Mesenchymal stem cell (in vitro differentiated cells and primary cell): Measurements from ENCODE around the gene C16orf95.
A peak's percentile ranks its signal among the peaks of the same experiment; 100 is the strongest.

Experiments used
- DNase-seq: peaks from one replicate; pipeline ENCODE4 v3.0.0-alpha.2; 2013
- H2AFZ ChIP-seq: one replicate; pipeline ENCODE4 v1.6.1; 2013; ENCODE audit warnings: low read depth, mild to moderate bottlenecking, control low read depth, inconsistent platforms, low read length, moderate library complexity
- H2AK5ac ChIP-seq: 2 replicates; pipeline ENCODE4 v1.6.1; 2013; ENCODE audit warnings: low read length, moderate library complexity, mild to moderate bottlenecking, inconsistent platforms; ENCODE audit not compliant: severe bottlenecking
- H2BK120ac ChIP-seq: one replicate; pipeline ENCODE4 v1.6.1; 2013; ENCODE audit warnings: low read depth, mild to moderate bottlenecking, inconsistent platforms, low read length, moderate library complexity
- H2BK12ac ChIP-seq, 2 experiments: one replicate each; pipeline ENCODE4 v1.6.1; 2013; ENCODE audit warnings: inconsistent platforms in 2 of 2, low read length in 2 of 2, mild to moderate bottlenecking in 2 of 2, moderate library complexity in 2 of 2, control low read depth in 1 of 2
- H2BK15ac ChIP-seq: one replicate; pipeline ENCODE4 v1.6.1; 2013; ENCODE audit warnings: mild to moderate bottlenecking, low read depth, inconsistent platforms; ENCODE audit not compliant: poor library complexity, severe bottlenecking
- H2BK5ac ChIP-seq: 2 replicates; pipeline ENCODE4 v1.6.1; 2013; ENCODE audit warnings: low read depth, mild to moderate bottlenecking, low read length, control low read depth, inconsistent platforms; ENCODE audit not compliant: poor library complexity, severe bottlenecking
- H3K14ac ChIP-seq, 2 experiments: one replicate each; pipeline ENCODE4 v1.6.1; 2013; ENCODE audit warnings: inconsistent platforms in 2 of 2, low read length in 2 of 2, control low read depth in 1 of 2, mild to moderate bottlenecking in 1 of 2, moderate library complexity in 1 of 2
- H3K18ac ChIP-seq, 2 experiments: one replicate each; pipeline ENCODE4 v1.6.1; 2013; ENCODE audit warnings: inconsistent platforms in 2 of 2, low read length in 2 of 2, control low read depth in 1 of 2, low read depth in 1 of 2, mild to moderate bottlenecking in 1 of 2
- H3K23ac ChIP-seq, 2 experiments: one replicate each; pipeline ENCODE4 v1.6.1; 2013; ENCODE audit warnings: inconsistent platforms in 2 of 2, low read length in 2 of 2, mild to moderate bottlenecking in 2 of 2, moderate library complexity in 2 of 2, control low read depth in 1 of 2
- H3K27ac ChIP-seq: 2 replicates; pipeline ENCODE4 v1.5.1; 2013; ENCODE audit warnings: mild to moderate bottlenecking, moderate library complexity, low read length, control low read depth, inconsistent platforms; ENCODE audit not compliant: poor library complexity, severe bottlenecking
- H3K27me3 ChIP-seq, 2 experiments: 2 replicates each; pipeline versions ENCODE4 v1.6.1 to v1.7.0; 2013; ENCODE audit warnings: low read length in 2 of 2, mild to moderate bottlenecking in 2 of 2, moderate library complexity in 2 of 2, control low read depth in 1 of 2, inconsistent platforms in 1 of 2; ENCODE audit not compliant: control insufficient read depth in 1 of 2, insufficient read depth in 1 of 2
- H3K36me3 ChIP-seq, 2 experiments: 2 replicates each; pipeline versions ENCODE4 v1.6.1 to v1.7.0; 2013; ENCODE audit warnings: low read length in 2 of 2, control low read depth in 1 of 2, inconsistent platforms in 1 of 2, low read depth in 1 of 2, mild to moderate bottlenecking in 1 of 2; ENCODE audit not compliant: insufficient read depth in 2 of 2, control insufficient read depth in 1 of 2
- H3K4ac ChIP-seq, 2 experiments: one replicate each; pipeline ENCODE4 v1.6.1; 2013; ENCODE audit warnings: inconsistent platforms in 2 of 2, low read length in 2 of 2, mild to moderate bottlenecking in 2 of 2, moderate library complexity in 2 of 2, control low read depth in 1 of 2, low read depth in 1 of 2
- H3K4me1 ChIP-seq: 2 replicates; pipeline ENCODE4 v1.6.1; 2013; ENCODE audit warnings: low read depth, low read length, control low read depth; ENCODE audit not compliant: control insufficient read depth, insufficient read depth
- H3K4me2 ChIP-seq: 2 replicates; pipeline ENCODE4 v1.6.1; 2013; ENCODE audit warnings: low read length, mild to moderate bottlenecking, inconsistent platforms; ENCODE audit not compliant: poor library complexity, severe bottlenecking
- H3K4me3 ChIP-seq, 2 experiments: 2 replicates each; pipeline versions ENCODE4 v1.5.1 to v1.7.0; 2013; ENCODE audit warnings: low read length in 2 of 2, mild to moderate bottlenecking in 2 of 2, control low read depth in 1 of 2, low read depth in 1 of 2; ENCODE audit not compliant: insufficient read depth in 1 of 2
- H3K79me1 ChIP-seq: replicated peaks from 2 replicates; pipeline ENCODE4 v1.6.1; 2013; ENCODE audit warnings: mild to moderate bottlenecking, control low read depth, low read length, inconsistent platforms; ENCODE audit not compliant: poor library complexity, severe bottlenecking
- H3K9ac ChIP-seq: 2 replicates; pipeline ENCODE4 v1.7.0; 2013; ENCODE audit warnings: mild to moderate bottlenecking, low read length, moderate library complexity
- H3K9me3 ChIP-seq: 2 replicates; pipeline ENCODE4 v1.7.0; 2013; ENCODE audit warnings: mild to moderate bottlenecking, low read length; ENCODE audit not compliant: control insufficient read depth
- H4K8ac ChIP-seq: one replicate; pipeline ENCODE4 v1.6.1; 2013; ENCODE audit warnings: inconsistent platforms, mild to moderate bottlenecking, low read length, moderate library complexity
- H4K91ac ChIP-seq: one replicate; pipeline ENCODE4 v1.6.1; 2013; ENCODE audit warnings: mild to moderate bottlenecking, low read length, inconsistent platforms
- WGBS: methylation state at CpG from one replicate; pipeline ENCODE4 v1.1.7; 2013; ENCODE audit warnings: mixed read lengths; 5-methylcytosine and 5-hydroxymethylcytosine counted together

Gene C16orf95

DNA sequence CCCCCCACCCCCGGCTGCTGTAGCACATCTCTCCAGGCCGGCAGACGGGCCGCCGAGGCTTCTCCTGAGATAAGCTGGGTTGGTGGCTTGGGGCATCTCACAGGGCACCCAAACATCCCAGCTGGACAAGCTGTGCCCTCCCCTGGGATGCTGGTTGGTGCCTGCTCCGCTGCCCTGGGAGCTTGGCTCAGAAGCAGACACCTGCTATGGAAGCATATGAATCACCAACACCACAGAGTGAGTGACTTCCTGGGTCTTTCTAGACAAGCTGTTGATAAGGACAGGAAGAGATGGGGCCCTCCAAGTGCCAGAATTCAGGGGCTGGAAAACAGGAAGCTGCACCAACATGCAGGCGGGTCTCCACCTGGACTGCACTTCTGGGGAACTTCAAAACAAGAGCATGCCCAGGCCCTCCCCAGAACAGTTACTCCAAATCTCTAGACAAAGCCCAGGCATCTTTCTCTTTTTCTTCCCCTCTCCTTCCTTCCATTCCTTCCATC, 13.7 kb downstream of the C16orf95 start:
- WGBS = 93% methylated on average over 6 of the region's 7 CpGs
- Histone ChIP-seq H2BK15ac (no peak overlapping the region), H3K9me3 (peaks cover 6% of the 10 kb centered on the region), H3K23ac (no peak overlapping the region), H3K4me3 (no peak overlapping the region), H3K27ac (no peak overlapping the region), H3K4me2 (no peak overlapping the region), H3K18ac (no peak overlapping the region), H3K4me1 (peaks cover 4% of the 10 kb centered on the region), H2BK12ac (no peak overlapping the region), H3K79me1 (no peaks in the 10 kb centered on the region), H3K27me3 (no peaks in the 10 kb centered on the region), H4K91ac (no peak overlapping the region), H3K36me3 (peaks cover 6 to 10% of the 10 kb centered on the region in 2 experiments), H2AK5ac (no peak overlapping the region), H3K14ac (no peak overlapping the region), H2AFZ (no peak overlapping the region), H2BK120ac (no peak overlapping the region), H3K9ac (no peak overlapping the region), H2BK5ac (no peak overlapping the region), H3K4ac (no peak overlapping the region), H4K8ac (no peak overlapping the region)
- DNase-seq = no peak

DNA sequence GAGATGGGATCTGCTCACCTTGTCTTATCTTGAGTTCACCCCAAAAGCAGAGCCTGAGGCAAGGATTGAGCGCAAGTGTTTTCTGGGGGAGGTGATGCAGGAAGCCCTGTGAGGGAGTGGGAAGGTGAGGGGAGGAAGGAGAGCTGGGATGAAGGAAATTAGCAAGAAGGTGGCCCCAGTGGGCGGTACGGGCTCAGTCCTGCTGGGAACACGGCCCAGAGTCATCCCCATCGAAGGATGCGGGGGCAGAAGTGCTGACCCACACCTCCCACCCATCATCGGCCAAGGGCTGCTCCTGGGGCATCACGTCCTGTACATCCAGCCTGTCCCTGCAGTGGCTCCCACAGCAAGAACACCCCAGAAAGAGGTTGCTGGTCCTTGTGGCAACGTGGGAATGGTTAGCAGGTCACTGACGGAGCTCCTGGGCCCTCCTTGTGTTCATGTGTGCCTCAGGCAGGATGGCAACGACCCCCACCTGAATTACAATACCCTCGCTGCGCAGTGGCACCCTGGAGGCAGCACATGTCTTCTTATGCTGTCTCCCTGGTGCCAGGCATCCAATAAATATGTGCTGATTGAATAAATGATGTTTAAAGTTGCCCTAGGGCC, 18.2 kb downstream of the C16orf95 start:
- Histone ChIP-seq H3K4me2 (no peak overlapping the region), H3K27ac (no peak overlapping the region), H2BK15ac (no peak overlapping the region), H3K23ac (no peak overlapping the region), H2AFZ (no peak overlapping the region), H2BK5ac (no peak overlapping the region), H3K9ac (no peak overlapping the region), H3K9me3 (no peaks in the 10 kb centered on the region), H3K4me3 (no peak overlapping the region), H3K27me3 (no peaks in the 10 kb centered on the region), H3K18ac (no peak overlapping the region), H4K91ac (no peak overlapping the region), H3K4me1 (peaks cover 4% of the 10 kb centered on the region), H2AK5ac (no peak overlapping the region), H3K79me1 (no peaks in the 10 kb centered on the region), H3K4ac (no peak overlapping the region), H4K8ac (peak overlapping the region; percentile 7), H3K36me3 (peaks cover 6 to 10% of the 10 kb centered on the region in 2 experiments), H2BK120ac (no peak overlapping the region), H2BK12ac (no peak overlapping the region), H3K14ac (no peak overlapping the region)
- DNase-seq = no peak
- 74% methylated on average over 13 of the region's 13 CpGs for WGBS

GRCh38 chr16:87297918-87298631, 19.1 kb downstream of the C16orf95 start:
- H3K9ac ChIP-seq = no peak overlapping the region
- 55% methylated on average over 15 of the region's 15 CpGs for WGBS
- H3K4ac ChIP-seq = no peak overlapping the region
- no peak overlapping the region for H2BK12ac ChIP-seq
- H3K4me1 ChIP-seq = peaks cover 2% of the 10 kb centered on the region
- H3K14ac ChIP-seq = no peak overlapping the region
- no peak overlapping the region for H2AK5ac ChIP-seq
- no peak overlapping the region for H2BK15ac ChIP-seq
- H3K27ac ChIP-seq = no peak overlapping the region
- H3K27me3 ChIP-seq = no peaks in the 10 kb centered on the region
- H3K4me3 ChIP-seq = peak overlapping the region in 1 of 2 experiments; percentile 10
- no peak overlapping the region for H4K8ac ChIP-seq
- H2BK120ac ChIP-seq = no peak overlapping the region
- no peak overlapping the region for H4K91ac ChIP-seq
- H3K9me3 ChIP-seq = no peaks in the 10 kb centered on the region
- H3K36me3 ChIP-seq = peaks cover 6 to 10% of the 10 kb centered on the region in 2 experiments
- H3K79me1 ChIP-seq = no peaks in the 10 kb centered on the region
- H2AFZ ChIP-seq = no peak overlapping the region
- no peak overlapping the region for H3K18ac ChIP-seq
- H2BK5ac ChIP-seq = no peak overlapping the region
- H3K23ac ChIP-seq = peak overlapping the region in 1 of 2 experiments; percentile 89
- DNase-seq = peak; percentile 43
- no peak overlapping the region for H3K4me2 ChIP-seq

DNA sequence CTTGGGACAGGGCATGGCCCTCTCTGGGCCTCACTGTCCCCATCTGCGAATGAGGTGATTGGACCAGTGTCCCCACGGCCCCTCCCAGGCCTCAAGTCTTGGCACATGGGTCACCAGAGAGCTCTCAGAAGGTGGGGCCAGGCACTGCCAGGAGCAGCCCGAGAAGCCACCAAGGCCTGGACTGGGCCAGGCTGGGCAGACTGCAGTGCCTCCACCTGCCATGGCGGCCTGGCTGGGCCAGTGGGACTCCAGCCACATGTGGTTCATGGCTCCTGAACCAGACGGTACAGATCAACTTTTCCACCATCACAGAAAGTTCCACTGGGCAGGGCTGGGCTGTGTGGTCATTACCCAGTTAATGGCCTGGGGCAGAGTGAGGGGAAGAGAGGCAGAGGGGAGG, 19.8 kb downstream of the C16orf95 start:
- Histone ChIP-seq H2AK5ac (no peak overlapping the region), H3K4ac (no peak overlapping the region), H2BK15ac (no peak overlapping the region), H3K4me2 (no peak overlapping the region), H3K79me1 (no peaks in the 10 kb centered on the region), H4K91ac (no peak overlapping the region), H3K14ac (no peak overlapping the region), H3K27me3 (no peaks in the 10 kb centered on the region), H2BK120ac (no peak overlapping the region), H4K8ac (no peak overlapping the region), H3K18ac (no peak overlapping the region), H2BK5ac (no peak overlapping the region), H3K4me3 (no peak overlapping the region), H3K9ac (no peak overlapping the region), H3K4me1 (peaks cover 2% of the 10 kb centered on the region), H3K23ac (no peak overlapping the region), H2BK12ac (no peak overlapping the region), H3K9me3 (peaks cover 2% of the 10 kb centered on the region), H3K36me3 (peaks cover 6 to 10% of the 10 kb centered on the region in 2 experiments), H2AFZ (no peak overlapping the region), H3K27ac (no peak overlapping the region)
- DNase-seq = no peak
- WGBS = 92% methylated on average over 5 of the region's 5 CpGs
